Peyer's patch (tissue), 4 donors: ENCODE measurements around the gene RAD51C. TPM values are rescaled to one million over a fixed set of nuclear protein-coding genes. Genes with fewer than 3 reads are reported as not detected.
"Not testable (repeated sequence)": the region's sequence is repeated elsewhere in the genome, so short reads cannot be mapped to it uniquely, and the experiment has no call there.

Source experiments
- DNase-seq, 3 donors: peaks; one replicate each; pipeline ENCODE4 v3.0.0-alpha.2; 2017 to 2019
- H3K27ac ChIP-seq, 4 donors: fragments of 200-600 bp; sonication (generic); one replicate each; pipeline ENCODE4 v1.5.1; 2016 to 2019
- H3K27me3 ChIP-seq, 2 donors: fragments of 200-600 bp; sonication (generic); one replicate each; pipeline ENCODE4 v1.5.1; 2019
- H3K36me3 ChIP-seq, 3 donors: fragments of 200-600 bp; sonication (generic); one replicate each; pipeline ENCODE4 v1.5.1; 2016 to 2019
- H3K4me1 ChIP-seq, 4 donors: fragments of 200-600 bp; sonication (generic); one replicate each; pipeline ENCODE4 v1.5.1; 2016 to 2019
- H3K4me3 ChIP-seq, 4 donors: fragments of 200-600 bp; sonication (generic); 1 replicate in 3 of 4; 2 replicates in 1 of 4; pipeline ENCODE4 v1.5.1; 2016 to 2019; ENCODE audit warnings: mild to moderate bottlenecking in 1 of 4
- H3K9me3 ChIP-seq, 4 donors: fragments of 200-600 bp; sonication (generic); one replicate each; pipeline ENCODE4 v1.5.1; 2016 to 2019; ENCODE audit warnings: mild to moderate bottlenecking in 1 of 4
- CTCF ChIP-seq, 6 experiments: fragments of 450-650 bp in 4 of 6; fragments of 200-600 bp in 2 of 6; sonication (generic) in 1 of 6; IDR thresholded peaks; one replicate each; pipeline ENCODE4 v1.5.1; 2017 to 2019; ENCODE audit warnings: antibody characterized with exemption in 6 of 6, mild to moderate bottlenecking in 3 of 6, moderate library complexity in 1 of 6
- POLR2A ChIP-seq, 2 donors: fragments of 450-650 bp; IDR thresholded peaks; one replicate each; pipeline ENCODE4 v1.5.1; 2017; ENCODE audit warnings: antibody characterized with exemption in 2 of 2, mild to moderate bottlenecking in 2 of 2, moderate library complexity in 2 of 2
- total RNA-seq, 4 donors: library from RNA; depleted of rRNA; stranded (reverse); fragments of >200 nt; gene quantifications; one replicate each; pipeline ENCODE4 v1.1.0, GENCODE V29; 2016

Gene RAD51C
- total RNA-seq, 4 donors from 2014 or later, result 4.0 to 41.3 (median 8.3) TPM

- Histone ChIP-seq H3K4me3 (no peak overlapping the region), H3K27ac (no peak overlapping the region), H3K4me1 (no peaks in the 10 kb centered on the region), H3K27me3 (no peaks in the 10 kb centered on the region), H3K9me3 (no peaks in the 10 kb centered on the region), H3K36me3 (no peaks in the 10 kb centered on the region)
- no peak for DNase-seq
- TF ChIP-seq CTCF (IDR thresholded peaks at IDR 0.05) (no peak), POLR2A (IDR thresholded peaks at IDR 0.05) (no peak)
Observed at GRCh38 chr17:58734040-58734439, 41.6 kb downstream of the RAD51C start.

- Histone ChIP-seq H3K4me1 (no peaks in the 10 kb centered on the region), H3K36me3 (no peaks in the 10 kb centered on the region), H3K9me3 (no peaks in the 10 kb centered on the region), H3K27me3 (no peaks in the 10 kb centered on the region), H3K4me3 (no peak overlapping the region), H3K27ac (no peak overlapping the region)
- TF ChIP-seq POLR2A (IDR thresholded peaks at IDR 0.05) (no peak), CTCF (IDR thresholded peaks at IDR 0.05) (no peak)
- DNase-seq, result no peak
Observed at GRCh38 chr17:58734811-58735210, 42.4 kb downstream of the RAD51C start.

GRCh38 chr17:58741121-58741625, 48.8 kb downstream of the RAD51C start:
- Histone ChIP-seq H3K9me3 (no peaks in the 10 kb centered on the region), H3K27ac (no peak overlapping the region), H3K27me3 (no peaks in the 10 kb centered on the region), H3K4me1 (no peaks in the 10 kb centered on the region), H3K4me3 (no peak overlapping the region), H3K36me3 (no peaks in the 10 kb centered on the region)
- TF ChIP-seq POLR2A (IDR thresholded peaks at IDR 0.05) (no peak), CTCF (IDR thresholded peaks at IDR 0.05) (no peak)
- DNase-seq, result no peak

- DNase-seq, result no peak
- H3K27me3 ChIP-seq, result no peaks in the 10 kb centered on the region
- no peak for TF ChIP-seq CTCF (IDR thresholded peaks at IDR 0.05)
- TF ChIP-seq POLR2A (IDR thresholded peaks at IDR 0.05), result no peak
- H3K36me3 ChIP-seq, result no peaks in the 10 kb centered on the region
- H3K9me3 ChIP-seq, result no peaks in the 10 kb centered on the region
- no peaks in the 10 kb centered on the region for H3K4me1 ChIP-seq
- no peak overlapping the region for H3K4me3 ChIP-seq
- H3K27ac ChIP-seq, result no peak overlapping the region
Observed at GRCh38 chr17:58747674-58748073, 55.3 kb downstream of the RAD51C start.

- H3K4me1 ChIP-seq, H3K9me3 ChIP-seq, H3K36me3 ChIP-seq, H3K27ac ChIP-seq, H3K27me3 ChIP-seq, H3K4me3 ChIP-seq, DNase-seq: not testable (repeated sequence)
Observed at GRCh38 chr17:58749627-58750026, 57.2 kb downstream of the RAD51C start.

GRCh38 chr17:58753026-58753425, 60.6 kb downstream of the RAD51C start:
- H3K36me3 ChIP-seq, result no peaks in the 10 kb centered on the region
- H3K27me3 ChIP-seq, result no peaks in the 10 kb centered on the region
- no peak overlapping the region for H3K4me3 ChIP-seq
- TF ChIP-seq POLR2A (IDR thresholded peaks at IDR 0.05) (no peak), CTCF (IDR thresholded peaks at IDR 0.05) (no peak)
- H3K9me3 ChIP-seq, result no peaks in the 10 kb centered on the region
- H3K4me1 ChIP-seq, result peaks cover 0 to 20% (median 13%) of the 10 kb centered on the region in 4 donors
- no peak for DNase-seq
- H3K27ac ChIP-seq, result no peak overlapping the region
